Vein endothelial cell (primary cell): Measurements from ENCODE around the gene EGR1. TPM values are rescaled to one million over a fixed set of nuclear protein-coding genes. Genes with fewer than 3 reads are reported as not detected.

Experiments used
- small RNA-seq: library from RNA; depleted of rRNA; stranded (forward); fragments of <200 nt; gene quantifications from one replicate; pipeline ENCODE3, GENCODE V24; 2012
- total RNA-seq: library from RNA; depleted of rRNA; stranded (reverse); fragments of >200 nt; gene quantifications from 2 replicates; pipeline ENCODE4 v1.2.3, GENCODE V29; 2012

Gene EGR1
- 0.48 and 0.98 TPM in 2 replicates for total RNA-seq

DNA sequence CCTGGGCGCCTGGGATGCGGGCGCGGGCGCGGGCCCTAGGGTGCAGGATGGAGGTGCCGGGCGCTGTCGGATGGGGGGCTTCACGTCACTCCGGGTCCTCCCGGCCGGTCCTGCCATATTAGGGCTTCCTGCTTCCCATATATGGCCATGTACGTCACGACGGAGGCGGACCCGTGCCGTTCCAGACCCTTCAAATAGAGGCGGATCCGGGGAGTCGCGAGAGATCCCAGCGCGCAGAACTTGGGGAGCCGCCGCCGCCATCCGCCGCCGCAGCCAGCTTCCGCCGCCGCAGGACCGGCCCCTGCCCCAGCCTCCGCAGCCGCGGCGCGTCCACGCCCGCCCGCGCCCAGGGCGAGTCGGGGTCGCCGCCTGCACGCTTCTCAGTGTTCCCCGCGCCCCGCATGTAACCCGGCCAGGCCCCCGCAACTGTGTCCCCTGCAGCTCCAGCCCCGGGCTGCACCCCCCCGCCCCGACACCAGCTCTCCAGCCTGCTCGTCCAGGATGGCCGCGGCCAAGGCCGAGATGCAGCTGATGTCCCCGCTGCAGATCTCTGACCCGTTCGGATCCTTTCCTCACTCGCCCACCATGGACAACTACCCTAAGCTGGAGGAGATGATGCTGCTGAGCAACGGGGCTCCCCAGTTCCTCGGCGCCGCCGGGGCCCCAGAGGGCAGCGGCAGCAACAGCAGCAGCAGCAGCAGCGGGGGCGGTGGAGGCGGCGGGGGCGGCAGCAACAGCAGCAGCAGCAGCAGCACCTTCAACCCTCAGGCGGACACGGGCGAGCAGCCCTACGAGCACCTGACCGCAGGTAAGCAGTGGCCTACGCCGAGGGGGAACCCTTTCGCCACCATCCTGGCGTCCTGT is at the start of gene EGR1:
Gene EGR1 (plus strand): TSS at position 219 of the 864 bp plus-strand sequence. CDS start 283 bp downstream, at position 502.

GRCh38 chr5:138438724-138439476 is 26.4 kb upstream of the EGR1 start, which contains the start of gene REEP2:
Gene REEP2, plus strand, starts transcription at chr5:138439057. Its CDS starts 152 bp downstream, at chr5:138439209.

Small RNAs within 50 kb of the gene (small RNA-seq; reads per million reads assigned to genes)
- gene AC113403.1 = not detected

Other genes with a start within 250 kb of the EGR1 start
- gene GFRA3, start 190.9 kb upstream of the EGR1 start, total RNA-seq = 0.10 TPM in 1 of 2 replicates, not detected in the other
- 4.2 and 7.9 TPM in 2 replicates for gene CDC25C, start 133.7 kb upstream of the EGR1 start, total RNA-seq
- 44.0 and 54.9 TPM in 2 replicates for gene FAM53C, start 127.2 kb upstream of the EGR1 start, total RNA-seq
- gene KDM3B, start 112.8 kb upstream of the EGR1 start, total RNA-seq = 69.9 and 74.9 TPM in 2 replicates
- 4.2 and 4.6 TPM in 2 replicates for gene REEP2, start 26.4 kb upstream of the EGR1 start, total RNA-seq
- gene ETF1, start 77.8 kb downstream of the EGR1 start, total RNA-seq = 133 and 149 TPM in 2 replicates
- gene HSPA9, start 109.9 kb downstream of the EGR1 start, total RNA-seq = 225 and 355 TPM in 2 replicates